DMS 273 (cell line): ENCODE measurements around the gene OPRM1.

Experiments
- DNase-seq: peaks from one replicate; lab custom pipeline; 2025; ENCODE audit not compliant: unreplicated experiment; lab: John Stamatoyannopoulos, UW

OPRM1 gene

GRCh38 chr6:154202339-154202738 is 163.3 kb downstream of the OPRM1 start:
- no peak for DNase-seq

- no peak for DNase-seq
These were observed 163.9 kb downstream of the OPRM1 start for GRCh38 chr6:154202958-154203357.

- no peak for DNase-seq
These were observed 167.1 kb downstream of the OPRM1 start for GRCh38 chr6:154206141-154206540.

GRCh38 chr6:154206996-154207395 is 168.0 kb downstream of the OPRM1 start:
- no peak for DNase-seq

- no peak for DNase-seq
These were observed 170.5 kb downstream of the OPRM1 start for GRCh38 chr6:154209555-154209954.

GRCh38 chr6:154210678-154211077 is 171.6 kb downstream of the OPRM1 start:
- DNase-seq: no peak

GRCh38 chr6:154213782-154214181 is 174.7 kb downstream of the OPRM1 start:
- DNase-seq: no peak

- DNase-seq: no peak
These were observed 179.3 kb downstream of the OPRM1 start for GRCh38 chr6:154218301-154218700.

- DNase-seq: no peak
These were observed 179.7 kb downstream of the OPRM1 start for GRCh38 chr6:154218787-154219186.

GRCh38 chr6:154219250-154219649 is 180.2 kb downstream of the OPRM1 start:
- no peak for DNase-seq

- DNase-seq: no peak
These were observed 183.7 kb downstream of the OPRM1 start for GRCh38 chr6:154222716-154223115.

- DNase-seq: no peak
These were observed 184.3 kb downstream of the OPRM1 start for GRCh38 chr6:154223296-154223695.

GRCh38 chr6:154226461-154226860 is 187.4 kb downstream of the OPRM1 start:
- no peak for DNase-seq

- no peak for DNase-seq
These were observed 189.0 kb downstream of the OPRM1 start for GRCh38 chr6:154227862-154228520.

- no peak for DNase-seq
These were observed 189.5 kb downstream of the OPRM1 start for GRCh38 chr6:154228521-154228905.

GRCh38 chr6:154229786-154230185 is 190.7 kb downstream of the OPRM1 start:
- no peak for DNase-seq

- DNase-seq: no peak
These were observed 191.4 kb downstream of the OPRM1 start for GRCh38 chr6:154230393-154230792.

- DNase-seq: no peak
These were observed 192.0 kb downstream of the OPRM1 start for GRCh38 chr6:154230910-154231595.

- DNase-seq: no peak
These were observed 193.2 kb downstream of the OPRM1 start for GRCh38 chr6:154232013-154232910.

GRCh38 chr6:154233383-154233782 is 194.3 kb downstream of the OPRM1 start:
- no peak for DNase-seq

- DNase-seq: no peak
These were observed 195.2 kb downstream of the OPRM1 start for GRCh38 chr6:154234019-154234772.
